SK-N-SH (cell line): Measurements from ENCODE around the gene RASGRP2. TPM values are rescaled to one million over a fixed set of nuclear protein-coding genes. Genes with fewer than 3 reads are reported as not detected.
A peak's percentile ranks its signal among the peaks of the same experiment; 100 is the strongest.

Experiments used
- CTCF ChIA-PET: fragments of 300-600, 350-600 bp; formaldehyde crosslinking; extraction: SDS; loops from one replicate; lab custom pipeline; 2021; lab: Yijun Ruan, JAX
- POLR2A ChIA-PET: fragments of 350-600 bp; sonication (Branson Sonifier 250); formaldehyde crosslinking; extraction: SDS; loops from one replicate; lab custom pipeline; 2020; ENCODE audit warnings: antibody characterized with exemption, inconsistent platforms; lab: Yijun Ruan, JAX
- DNase-seq: peaks from one replicate; pipeline ENCODE4 v3.0.0; 2012
- H2AFZ ChIP-seq: fragments of 200-600 bp; sonication (generic); 2 replicates; pipeline ENCODE4 v1.8.1; 2016; ENCODE audit warnings: antibody characterized with exemption, mild to moderate bottlenecking, low read depth
- H3F3A ChIP-seq: fragments of 200-600 bp; sonication (generic); replicated peaks from 2 replicates; pipeline ENCODE3; 2016; ENCODE audit warnings: antibody characterized with exemption, mild to moderate bottlenecking; ENCODE audit not compliant: insufficient read depth
- H3K27ac ChIP-seq, 2 experiments: fragments of 200-500 bp in 1 of 2; fragments of 200-600 bp in 1 of 2; sonication (Bioruptor generic) in 1 of 2; sonication (generic), shearing (Covaris generic) in 1 of 2; 2 replicates each; pipeline versions ENCODE4 v1.5.1 to v1.6.1; 2014 to 2016; ENCODE audit warnings: low read depth in 2 of 2, inconsistent platforms in 1 of 2, low read length in 1 of 2, mild to moderate bottlenecking in 1 of 2, mixed read lengths in 1 of 2
- H3K27me3 ChIP-seq: fragments of 200-600 bp; sonication (generic), shearing (Covaris generic); 2 replicates; pipeline ENCODE4 v1.6.1; 2016; ENCODE audit warnings: mixed run types; ENCODE audit not compliant: insufficient read depth
- H3K36me3 ChIP-seq, 2 experiments: fragments of 200-500 bp in 1 of 2; fragments of 200-600 bp in 1 of 2; sonication (Bioruptor generic) in 1 of 2; sonication (generic) in 1 of 2; replicated peaks in 1 of 2; 2 replicates each; pipeline versions ENCODE3 to v1.5.1; 2014 to 2016; ENCODE audit warnings: low read length in 1 of 2, mild to moderate bottlenecking in 1 of 2; ENCODE audit not compliant: insufficient read depth in 2 of 2, control insufficient read depth in 1 of 2
- H3K4me1 ChIP-seq, 2 experiments: fragments of 200-500 bp in 1 of 2; fragments of 200-600 bp in 1 of 2; sonication (Bioruptor generic) in 1 of 2; sonication (generic), shearing (Covaris generic) in 1 of 2; 2 replicates each; pipeline versions ENCODE4 v1.5.1 to v1.6.1; 2014 to 2016; ENCODE audit warnings: low read depth in 1 of 2, low read length in 1 of 2, mixed run types in 1 of 2; ENCODE audit not compliant: insufficient read depth in 2 of 2, control insufficient read depth in 1 of 2
- H3K4me2 ChIP-seq: fragments of 200-600 bp; sonication (generic), shearing (Covaris generic); 2 replicates; pipeline ENCODE4 v1.6.1; 2017; ENCODE audit warnings: mixed run types
- H3K4me3 ChIP-seq, 2 experiments: fragments of 200-500 bp in 1 of 2; fragments of 200-600 bp in 1 of 2; sonication (Bioruptor generic) in 1 of 2; sonication (generic), shearing (Covaris generic) in 1 of 2; 2 replicates each; pipeline versions ENCODE4 v1.5.1 to v1.8.1; 2014 to 2016; ENCODE audit warnings: low read depth in 2 of 2, inconsistent platforms in 1 of 2, low read length in 1 of 2, mild to moderate bottlenecking in 1 of 2, mixed read lengths in 1 of 2, moderate library complexity in 1 of 2
- H3K79me2 ChIP-seq: fragments of 200-600 bp; sonication (generic); 2 replicates; pipeline ENCODE4 v1.8.1; 2017; ENCODE audit warnings: mild to moderate bottlenecking; ENCODE audit not compliant: insufficient read depth
- H3K9ac ChIP-seq: fragments of 200-600 bp; sonication (generic); 2 replicates; pipeline ENCODE4 v1.6.1; 2017; ENCODE audit warnings: mixed run types
- H3K9me2 ChIP-seq: fragments of 200-600 bp; sonication (generic); 2 replicates; pipeline ENCODE4 v1.6.1; 2017; ENCODE audit warnings: mixed run types
- H3K9me3 ChIP-seq: fragments of 200-600 bp; sonication (generic); 2 replicates; pipeline ENCODE4 v1.6.1; 2017; ENCODE audit warnings: mixed run types, mild to moderate bottlenecking, moderate library complexity
- H4K20me1 ChIP-seq: fragments of 200-600 bp; sonication (generic); 2 replicates; pipeline ENCODE4 v1.6.1; 2017; ENCODE audit warnings: mild to moderate bottlenecking, mixed run types; ENCODE audit not compliant: insufficient read depth
- CTCF ChIP-seq: fragments of 200-600 bp; sonication (generic); IDR thresholded peaks from 2 replicates; pipeline ENCODE4 v1.6.1; 2017; ENCODE audit warnings: antibody characterized with exemption, mild to moderate bottlenecking, moderate library complexity
- GABPA ChIP-seq: IDR thresholded peaks from 2 replicates; pipeline ENCODE4 v1.4.0; 2012; ENCODE audit warnings: low read depth, mild to moderate bottlenecking
- IRF3 ChIP-seq: fragments of 150-350 bp; IDR thresholded peaks from 2 replicates; pipeline ENCODE4 v1.6.1; 2016; ENCODE audit warnings: mild to moderate bottlenecking, low read depth, low read length
- TAF1 ChIP-seq: IDR thresholded peaks from 2 replicates; pipeline ENCODE4 v1.6.1; 2012; ENCODE audit warnings: low read depth, mild to moderate bottlenecking, low read length, moderate library complexity, borderline replicate concordance
- TCF12 ChIP-seq: IDR thresholded peaks from 2 replicates; pipeline ENCODE4 v1.4.0; 2012
- YY1 ChIP-seq: IDR thresholded peaks from 2 replicates; pipeline ENCODE4 v1.4.0; 2012; ENCODE audit warnings: low read depth, mild to moderate bottlenecking
- ZBTB33 ChIP-seq: IDR thresholded peaks from 2 replicates; pipeline ENCODE4 v1.4.0; 2012; ENCODE audit warnings: low read depth, borderline replicate concordance
- WGBS: methylation state at CpG from one replicate; pipeline ENCODE4 v1.1.6; 2017; ENCODE audit warnings: low lambda C conversion rate; 5-methylcytosine and 5-hydroxymethylcytosine counted together
- polyA plus RNA-seq, 3 experiments: library from polyadenylated mRNA; depleted of rRNA; stranded (reverse); fragments of >200 nt; gene quantifications; 2 replicates each; pipeline ENCODE4 v1.2.3, GENCODE V29; 2012

RASGRP2 gene
- polyA plus RNA-seq, 1 of the 3 experiments (the other 2 are of a cell fraction): 1.6 TPM

- peaks cover 43% of the 10 kb centered on the region for H3F3A ChIP-seq
- DNase-seq: peak; percentile 60
- TF ChIP-seq ZBTB33 (peak; percentile 57; the same call in 1 of the 2 replicates), CTCF (no peak)
- ChIA-PET CTCF (interaction anchor here (0.5 to 2.0 kb wide), 8 partner anchors 8 to 110 kb away, joined by 3 to 8 read pairs (median 5); partner anchors contain the start of gene RASGRP2), POLR2A (interaction anchor here (0.7 to 1.7 kb wide), 4 partner anchors 17 to 71 kb away, joined by 3 to 7 read pairs (median 4); partner anchors contain the start of gene SF1)
- no peak within 1 kb of the TSS for H3K9ac ChIP-seq
- no peak within 1 kb of the TSS for H2AFZ ChIP-seq
- H3K9me3 ChIP-seq: no peaks in the 10 kb centered on the region
- no peak within 1 kb of the TSS for H3K4me2 ChIP-seq
- no peaks in the 10 kb centered on the region for H3K27me3 ChIP-seq
- peaks cover 6% of the 10 kb centered on the region; the same call in 1 of the 2 replicates for H3K79me2 ChIP-seq
- H3K36me3 ChIP-seq: peaks cover 16 to 28% of the 10 kb centered on the region in 2 experiments
- H3K4me3 ChIP-seq: no peak within 1 kb of the TSS
- peaks cover 19 to 23% of the 10 kb centered on the region in 2 experiments; a peak in 3 of 4 replicates for H3K4me1 ChIP-seq
- H3K9me2 ChIP-seq: no peaks in the 10 kb centered on the region
- 78% methylated on average over 20 of the region's 24 CpGs for WGBS
- peaks cover 26% of the 10 kb centered on the region for H4K20me1 ChIP-seq
- peak within 1 kb of the TSS in 1 of 2 experiments; percentile 18; a peak in 3 of 4 replicates for H3K27ac ChIP-seq
Observed at GRCh38 chr11:64759722-64760719, 16.1 kb upstream of the RASGRP2 start, which contains the start of gene PYGM. TSS of gene PYGM (minus strand) at chr11:64759974. CDS start at chr11:64759898, 76 bp downstream.

- TF ChIP-seq GABPA (no peak), YY1 (no peak), IRF3 (no peak), TAF1 (no peak), TCF12 (no peak)
- ChIA-PET CTCF (interaction anchor here (0.5 to 2.0 kb wide), 4 partner anchors 9 to 109 kb away, joined by 3 to 8 read pairs (median 5); no protein-coding TSS in a partner anchor), POLR2A (interaction anchor here (0.7 to 1.7 kb wide), 3 partner anchors 18 to 37 kb away, joined by 3 to 7 read pairs (median 5); partner anchors contain the start of gene SF1)
- Histone ChIP-seq H3K9ac (no peak overlapping the region), H4K20me1 (peaks cover 18% of the 10 kb centered on the region), H3K4me3 (no peak overlapping the region), H3F3A (peaks cover 38% of the 10 kb centered on the region), H3K9me2 (no peaks in the 10 kb centered on the region), H3K36me3 (peaks cover 9 to 20% of the 10 kb centered on the region in 2 experiments), H3K4me2 (no peak overlapping the region), H2AFZ (no peak overlapping the region), H3K27me3 (no peaks in the 10 kb centered on the region), H3K9me3 (no peaks in the 10 kb centered on the region), H3K79me2 (no peaks in the 10 kb centered on the region), H3K4me1 (peaks cover 15 to 23% of the 10 kb centered on the region in 2 experiments; a peak in 3 of 4 replicates), H3K27ac (no peak overlapping the region)
- DNase-seq: peak; percentile 48
- WGBS: 80% methylated on average over 8 of the region's 21 CpGs
Observed at GRCh38 chr11:64759131-64759721, 15.3 kb upstream of the RASGRP2 start.
